Heart left ventricle (tissue), 16 donors: Measurements from ENCODE around the gene HACD2. TPM values are rescaled to one million over a fixed set of nuclear protein-coding genes. Genes with fewer than 3 reads are reported as not detected.

Experiments
- ATAC-seq, 4 donors: fragments of 200-7000 bp; cut with Tn5 transposase; one replicate each; pipeline ENCODE4 v1.9.1; 2020 to 2022; ENCODE audit warnings: moderate library complexity in 4 of 4, mild to moderate bottlenecking in 3 of 4, moderate number of reproducible peaks in 1 of 4
- DNase-seq, 5 donors: peaks; one replicate each; pipeline ENCODE4 v3.0.0-alpha.2; 2020
- H3K27ac ChIP-seq, 12 donors: fragments of 200-600 bp; sonication (generic) in 4 of 12; one replicate each; pipeline versions ENCODE4 v1.5.0 to v1.8.0; 2016 to 2022; ENCODE audit warnings: mild to moderate bottlenecking in 2 of 12
- H3K27me3 ChIP-seq, 9 donors: fragments of 200-600 bp; sonication (generic) in 2 of 9; one replicate each; pipeline versions ENCODE4 v1.5.1 to v1.8.0; 2016 to 2022; ENCODE audit warnings: mild to moderate bottlenecking in 3 of 9
- H3K36me3 ChIP-seq, 9 donors: fragments of 200-600 bp; sonication (generic) in 2 of 9; one replicate each; pipeline versions ENCODE4 v1.5.0 to v1.8.0; 2018 to 2022; ENCODE audit warnings: mild to moderate bottlenecking in 2 of 9
- H3K4me1 ChIP-seq, 12 donors: fragments of 200-600 bp; sonication (generic) in 4 of 12; one replicate each; pipeline versions ENCODE4 v1.5.0 to v1.8.0; 2016 to 2022; ENCODE audit warnings: mild to moderate bottlenecking in 3 of 12
- H3K4me3 ChIP-seq, 12 donors: fragments of 200-600 bp; sonication (generic) in 4 of 12; one replicate each; pipeline versions ENCODE4 v1.5.0 to v1.8.0; 2017 to 2022; ENCODE audit warnings: mild to moderate bottlenecking in 9 of 12, moderate library complexity in 4 of 12
- H3K9me3 ChIP-seq, 12 donors: fragments of 200-600 bp; sonication (generic) in 4 of 12; one replicate each; pipeline versions ENCODE4 v1.5.0 to v1.8.0; 2016 to 2022; ENCODE audit warnings: mild to moderate bottlenecking in 1 of 12
- POLR2A ChIP-seq, 2 donors: fragments of 450-650 bp; IDR thresholded peaks; one replicate each; pipeline ENCODE4 v1.6.1; 2017; ENCODE audit warnings: antibody characterized with exemption in 2 of 2, mild to moderate bottlenecking in 2 of 2, moderate library complexity in 2 of 2
- WGBS, 4 donors: extraction: QIAGEN DNeasy Blood & Tissue Kit in 2 of 4; methylation state at CpG; one replicate each; pipeline versions ENCODE4 v1.1.5 to v1.1.7; 2013 to 2018; 5-methylcytosine and 5-hydroxymethylcytosine counted together
- intact Hi-C, 10 donors: fragments of 100-400 bp; cut with DNase I; formaldehyde crosslinking; loops; one replicate each; pipeline versions ENCODE4 v1.11.1 to v1.14.2; 2022
- polyA plus RNA-seq, 2 donors: library from polyadenylated mRNA; stranded (reverse); fragments of 200-250 nt; gene quantifications; one replicate each; pipeline ENCODE4 v1.2.3, GENCODE V29; 2013
- total RNA-seq, 9 donors: library from RNA; depleted of rRNA in 2 of 9; stranded (reverse); fragments of >200 nt in 2 of 9; fragmentation: NEBNext Ultra II Directional in 3 of 9; extraction: Animal tissue kit (Norgen Biotek cat#: 25700) in 3 of 9; gene quantifications; one replicate each; pipeline versions ENCODE4 v1.1.0 to v1.2.4, GENCODE V29; 2016 to 2023
- TF ChIP-seq, protein P1 (sequence below), 12 donors: fragments of 200-600 bp; sonication (generic) in 4 of 12; IDR thresholded peaks; one replicate each; pipeline versions ENCODE4 v1.5.0 to v1.8.0; 2018 to 2022; ENCODE audit warnings: antibody characterized with exemption in 12 of 12, mild to moderate bottlenecking in 5 of 12
- donor health status: ischemic (EF 13 %, LVEDD 7.1; RV severe dilation, severe dysfunction).
- donor health status: healthy with polysubstance abuse.
- donor health status: DM: no; HTN: yes; CAD: no.
- donor health status: DM: no; HTN: no; CAD: no.
- donor health status: ischemic (EF 25% LVEDD 6.9; RV normal size, moderate dysfunction).
- donor health status: ischemic (EF 25% LVEDD 5.7; RV mildly dilated, moderate dysfunction).
- donor health status: healthy.
- donor health status: DM: yes; HTN: yes; CAD: no.
- donor health status: ischemic (EF 35%, LVEDD 5.7; RV mildly dilated, moderate dysfunction).
- donor health status: nonischemic (EF 11% LVEDD 7.7; RV severe dilation, severe dysfunction).
- donor health status: DM: yes; HTN: yes; CAD: no.
- donor health status: PGD.
- donor health status: ischemic (EF 29% LVEDD 5.4; RV normal size, mild dysfunction).
- donor health status: nonischemic (EF 23%, LVEDD 6.1; RV moderate dilation, normal function).

The HACD2 gene
- total and polyA plus RNA-seq, 11 donors: 5.6 to 23.3 (median 9.7) TPM

- no peak overlapping the region for H3K4me3 ChIP-seq
- no peaks in the 10 kb centered on the region for H3K27me3 ChIP-seq
- H3K9me3 ChIP-seq: no peaks in the 10 kb centered on the region
- H3K36me3 ChIP-seq: peaks cover 0 to 22% (median 0%) of the 10 kb centered on the region in 9 donors
- peak overlapping the region in 1 of 12 donors; percentile 83 for H3K27ac ChIP-seq
- 39 to 48% (median 46%) methylated on average over 6 of the region's 6 CpGs for WGBS, 4 donors
- peaks cover 0 to 29% (median 4%) of the 10 kb centered on the region in 12 donors for H3K4me1 ChIP-seq
- DNase-seq: peak in 2 of 5 donors; percentile 42 to 46
- peak in 2 of 4 donors; percentile 41 to 45 for ATAC-seq
- TF ChIP-seq, protein P1, sequence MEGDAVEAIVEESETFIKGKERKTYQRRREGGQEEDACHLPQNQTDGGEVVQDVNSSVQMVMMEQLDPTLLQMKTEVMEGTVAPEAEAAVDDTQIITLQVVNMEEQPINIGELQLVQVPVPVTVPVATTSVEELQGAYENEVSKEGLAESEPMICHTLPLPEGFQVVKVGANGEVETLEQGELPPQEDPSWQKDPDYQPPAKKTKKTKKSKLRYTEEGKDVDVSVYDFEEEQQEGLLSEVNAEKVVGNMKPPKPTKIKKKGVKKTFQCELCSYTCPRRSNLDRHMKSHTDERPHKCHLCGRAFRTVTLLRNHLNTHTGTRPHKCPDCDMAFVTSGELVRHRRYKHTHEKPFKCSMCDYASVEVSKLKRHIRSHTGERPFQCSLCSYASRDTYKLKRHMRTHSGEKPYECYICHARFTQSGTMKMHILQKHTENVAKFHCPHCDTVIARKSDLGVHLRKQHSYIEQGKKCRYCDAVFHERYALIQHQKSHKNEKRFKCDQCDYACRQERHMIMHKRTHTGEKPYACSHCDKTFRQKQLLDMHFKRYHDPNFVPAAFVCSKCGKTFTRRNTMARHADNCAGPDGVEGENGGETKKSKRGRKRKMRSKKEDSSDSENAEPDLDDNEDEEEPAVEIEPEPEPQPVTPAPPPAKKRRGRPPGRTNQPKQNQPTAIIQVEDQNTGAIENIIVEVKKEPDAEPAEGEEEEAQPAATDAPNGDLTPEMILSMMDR (IDR thresholded peaks at IDR 0.05): no peak
- no peak for TF ChIP-seq POLR2A (IDR thresholded peaks at IDR 0.05)
- intact Hi-C loops: no loop called here
These were observed 47.4 kb upstream of the HACD2 start for GRCh38 chr3:123632161-123632655.

- Histone ChIP-seq H3K27ac (peak overlapping the region in 1 of 12 donors; percentile 52), H3K27me3 (no peaks in the 10 kb centered on the region), H3K4me3 (no peak overlapping the region), H3K36me3 (peaks cover 0 to 22% (median 4%) of the 10 kb centered on the region in 9 donors), H3K4me1 (peaks cover 0 to 20% (median 2%) of the 10 kb centered on the region in 12 donors), H3K9me3 (no peaks in the 10 kb centered on the region)
- ATAC-seq: no peak
- TF ChIP-seq, protein P1 (IDR thresholded peaks at IDR 0.05): no peak
- TF ChIP-seq POLR2A (IDR thresholded peaks at IDR 0.05): no peak
- intact Hi-C loops: no loop called here
- 80 to 94% (median 91%) methylated on average over 1 to 4 of the region's 4 CpGs for WGBS, 4 donors
- DNase-seq: no peak
These were observed 44.8 kb upstream of the HACD2 start for GRCh38 chr3:123629747-123630047.

- Histone ChIP-seq H3K4me3 (no peak overlapping the region), H3K27ac (peak overlapping the region in 1 of 12 donors; percentile 52), H3K36me3 (peaks cover 0 to 22% (median 4%) of the 10 kb centered on the region in 9 donors), H3K9me3 (no peaks in the 10 kb centered on the region), H3K4me1 (peaks cover 0 to 20% (median 2%) of the 10 kb centered on the region in 12 donors), H3K27me3 (no peaks in the 10 kb centered on the region)
- ATAC-seq (no peak), DNase-seq (no peak)
- 94 to 96% (median 95%) methylated on average over 22 of the region's 22 CpGs for WGBS, 4 donors
- intact Hi-C loops: no loop called here
- TF ChIP-seq POLR2A (IDR thresholded peaks at IDR 0.05): no peak
- TF ChIP-seq, protein P1 (IDR thresholded peaks at IDR 0.05): no peak
These were observed 44.3 kb upstream of the HACD2 start for GRCh38 chr3:123628996-123629746.
